GM03348 (cell line): Measurements from ENCODE around the gene ZNF292.
"Not testable (repeated sequence)": the region's sequence is repeated elsewhere in the genome, so short reads cannot be mapped to it uniquely, and the experiment has no call there.

Experiments used
- DNase-seq: peaks from one replicate; pipeline ENCODE4 v3.0.0; 2012; ENCODE audit warnings: low spot score

ZNF292 gene

DNA sequence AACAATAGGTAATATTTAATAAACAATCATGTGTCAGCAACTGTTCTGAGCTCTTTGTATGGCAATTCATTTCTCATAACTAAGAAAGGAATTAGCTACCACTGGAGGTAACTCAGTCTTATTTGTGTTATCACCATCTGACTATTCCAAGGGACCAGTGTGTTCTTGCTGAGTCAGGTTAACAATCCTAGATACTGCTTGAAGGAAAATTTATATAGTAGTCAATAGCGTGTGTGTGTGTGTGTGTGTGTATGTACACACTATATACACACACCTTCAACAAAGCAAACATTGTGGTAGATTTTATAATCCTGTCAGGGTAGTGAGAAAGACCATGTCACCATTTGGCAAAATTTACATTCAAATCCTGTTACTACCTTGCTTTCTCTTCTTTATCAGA, 121.3 kb downstream of the ZNF292 start:
- DNase-seq, result no peak

DNA sequence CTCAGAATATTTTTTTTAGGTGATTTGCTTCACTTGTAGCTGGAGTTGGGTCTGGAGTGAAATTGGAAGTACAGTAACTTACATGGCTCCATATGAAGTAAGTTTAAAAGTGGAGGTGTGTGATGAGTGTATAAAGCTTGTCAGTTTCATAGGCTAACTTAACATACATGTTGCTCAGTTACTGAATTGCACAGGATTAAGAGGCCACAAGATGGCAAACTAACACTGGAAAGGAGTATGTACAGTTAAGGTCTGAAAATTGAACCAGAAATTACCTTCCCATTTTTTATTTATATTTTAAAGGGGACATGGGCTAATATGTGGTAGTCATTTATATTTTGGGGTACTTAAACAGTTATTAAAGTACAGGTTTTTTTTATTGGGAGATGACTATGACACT, 121.8 kb downstream of the ZNF292 start:
- no peak for DNase-seq

DNA sequence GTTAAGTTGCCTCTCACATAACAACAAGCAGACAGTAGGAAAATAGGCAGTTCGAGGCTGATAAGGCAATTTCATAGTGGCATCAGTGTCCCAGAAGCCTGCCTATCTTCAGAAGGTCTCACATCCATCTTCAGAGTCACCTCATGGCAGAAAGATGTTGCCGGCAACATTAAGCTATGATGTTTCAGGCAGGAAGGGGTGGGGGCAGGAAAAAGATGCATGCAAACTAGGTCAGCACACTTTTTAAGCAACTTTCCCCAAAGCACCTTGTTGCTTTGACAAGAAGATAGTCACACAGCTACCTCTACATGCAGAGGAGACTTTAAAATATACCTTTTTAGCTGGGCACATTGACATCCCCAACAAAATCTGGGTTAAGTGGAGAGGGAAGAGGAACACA, 123.8 kb downstream of the ZNF292 start:
- DNase-seq, result no peak

DNA sequence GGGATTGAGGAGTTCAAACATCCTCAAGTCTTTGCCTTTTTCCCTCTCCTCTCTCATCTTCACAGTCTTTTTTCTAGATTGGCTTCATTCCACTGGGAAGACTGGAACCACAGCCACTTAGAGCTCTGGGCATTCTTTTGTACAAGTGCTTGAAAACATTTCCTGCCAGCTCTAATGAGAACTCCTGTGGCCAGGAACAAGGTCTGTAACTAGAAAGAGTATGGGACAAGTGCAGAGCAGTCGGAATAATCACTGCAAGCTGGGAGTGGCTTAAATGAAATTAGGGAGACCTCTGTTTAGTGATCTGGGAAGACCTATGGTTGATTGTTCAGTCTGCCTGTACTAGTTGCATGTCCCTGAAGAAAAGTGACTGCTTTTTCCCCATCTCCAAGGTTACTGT, 126.1 kb downstream of the ZNF292 start:
- DNase-seq, result no peak

DNA sequence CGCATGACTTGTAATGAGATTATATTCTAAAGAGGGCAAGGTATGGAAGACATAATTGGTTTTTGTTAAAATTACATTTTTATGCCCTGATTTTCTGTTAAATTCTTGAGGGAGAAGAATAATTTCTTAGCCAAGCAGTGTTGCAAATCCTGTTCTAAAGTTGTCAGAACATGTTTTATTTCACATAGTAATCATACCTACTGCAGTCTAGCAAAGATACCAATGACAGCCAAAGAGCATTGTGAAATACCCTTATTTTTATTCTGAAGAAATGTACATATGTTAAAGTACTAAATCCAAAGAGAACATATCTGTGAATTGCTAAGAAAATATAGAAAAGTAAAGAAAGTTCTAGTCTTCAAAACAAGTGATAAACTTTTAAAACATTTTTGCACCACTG, 127.4 kb downstream of the ZNF292 start:
- no peak for DNase-seq

DNA sequence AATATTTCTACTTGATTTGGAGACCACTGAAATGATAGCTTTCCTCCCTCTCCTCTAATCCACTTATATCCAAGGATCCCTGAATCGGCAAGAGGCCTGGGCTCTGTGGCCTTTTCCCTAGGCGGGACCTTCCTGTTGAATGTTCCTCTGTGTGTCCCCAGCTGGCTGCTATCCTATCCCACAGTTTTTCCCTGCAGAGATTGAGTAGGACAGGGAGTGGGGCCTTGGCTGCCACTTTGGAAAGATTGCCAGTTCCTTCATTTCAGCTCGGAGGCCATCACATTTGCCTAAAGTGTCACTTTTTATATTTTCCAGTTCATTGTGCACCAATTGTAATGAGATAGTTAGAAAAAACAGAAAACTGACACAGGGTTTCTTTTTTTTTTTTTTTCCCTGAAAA, 128.1 kb downstream of the ZNF292 start:
- no peak for DNase-seq

DNA sequence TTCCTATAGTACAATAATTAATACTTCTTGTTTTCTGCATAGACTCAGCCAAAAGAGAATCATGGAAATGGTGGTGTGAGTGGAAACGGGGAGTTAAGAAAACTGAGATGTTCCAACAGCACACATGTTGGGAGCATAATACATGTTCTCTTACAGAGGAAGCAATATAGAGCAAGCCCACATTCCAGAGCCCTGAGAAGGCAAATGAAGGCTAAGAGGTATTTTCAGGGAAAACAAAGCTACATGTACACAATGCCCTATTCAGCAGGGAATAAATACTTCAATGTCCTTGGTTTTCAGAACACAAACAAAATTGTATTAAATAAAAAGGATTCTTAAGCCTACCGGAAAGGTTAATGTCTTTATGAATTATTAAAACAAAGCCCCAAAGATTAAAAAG, 131.9 kb downstream of the ZNF292 start:
- no peak for DNase-seq

DNA sequence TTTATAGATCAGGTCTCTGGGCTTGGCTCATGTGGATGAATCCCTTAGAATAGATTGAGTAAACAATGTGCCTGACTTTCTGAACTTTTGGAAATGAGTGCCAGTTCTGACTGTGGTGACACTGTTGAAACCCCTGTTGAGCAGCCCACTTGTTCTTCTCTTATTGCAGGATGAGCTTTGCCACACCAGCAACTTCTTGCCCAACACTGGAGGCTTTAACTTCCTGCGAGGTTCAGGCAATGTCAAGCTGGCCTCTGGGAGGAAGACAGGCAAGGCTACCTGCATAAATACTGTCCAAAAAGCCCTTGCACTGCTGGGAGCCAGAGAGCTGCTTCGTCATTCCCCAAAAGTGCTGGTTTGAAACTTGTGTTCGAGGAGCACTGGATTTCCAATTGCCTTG, 134.2 kb downstream of the ZNF292 start:
- no peak for DNase-seq

DNA sequence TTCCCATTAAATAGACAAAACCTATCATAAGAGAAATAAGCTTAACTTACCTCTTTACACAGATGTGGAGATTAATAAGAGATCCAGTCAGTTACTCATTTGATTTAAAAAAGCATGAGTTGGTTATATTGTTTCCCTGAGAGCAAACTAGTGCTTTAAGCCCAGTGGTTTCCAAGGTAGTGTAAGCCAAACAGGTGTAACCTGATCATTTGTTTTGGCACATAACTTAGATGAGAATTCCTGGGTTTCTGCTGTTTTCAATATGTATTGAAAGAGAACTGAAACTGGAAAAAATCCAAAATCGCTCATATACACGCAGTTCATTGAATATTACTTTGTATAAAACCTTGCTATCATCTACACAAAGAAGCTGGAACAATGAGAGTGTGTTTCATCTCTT, 136.5 kb downstream of the ZNF292 start:
- no peak for DNase-seq

DNA sequence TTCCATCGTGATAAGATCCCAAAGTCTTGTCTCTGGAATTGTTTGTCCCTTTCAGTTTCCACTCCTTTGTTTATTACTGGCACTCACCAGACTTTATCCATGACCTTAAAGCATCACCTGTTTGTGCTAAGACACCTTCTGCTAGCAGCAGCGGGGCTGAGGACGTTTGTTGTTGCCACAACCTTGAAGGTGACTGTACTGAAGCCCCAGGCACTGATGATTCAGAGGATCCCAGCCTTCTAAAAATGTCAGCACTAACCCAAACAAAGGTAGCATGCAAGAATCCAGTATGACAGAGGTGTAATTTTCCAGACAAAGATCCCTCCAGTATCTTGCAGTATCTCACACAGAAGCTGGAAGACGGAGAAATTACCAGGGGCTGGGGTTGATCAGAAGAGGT, 138.2 kb downstream of the ZNF292 start:
- DNase-seq, result no peak

DNA sequence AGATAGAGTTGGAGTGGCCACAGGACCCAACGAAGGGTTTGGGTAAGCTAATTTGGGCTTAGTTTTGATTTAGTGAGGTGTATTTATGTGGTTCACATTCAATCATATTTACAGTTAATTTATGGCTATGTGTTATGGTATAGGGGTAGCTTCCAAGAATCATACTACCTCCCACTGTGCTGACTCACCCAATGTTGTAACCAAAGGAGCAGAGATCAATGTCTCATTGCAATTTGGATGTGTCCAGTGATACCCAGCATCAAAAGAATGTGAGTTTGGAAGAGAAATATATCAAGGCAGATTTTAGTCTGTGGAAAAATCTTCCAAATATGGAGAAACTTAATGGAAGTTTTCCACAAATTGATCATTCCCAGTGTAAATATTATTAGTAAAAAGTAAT, 141.8 kb downstream of the ZNF292 start:
- no peak for DNase-seq

DNA sequence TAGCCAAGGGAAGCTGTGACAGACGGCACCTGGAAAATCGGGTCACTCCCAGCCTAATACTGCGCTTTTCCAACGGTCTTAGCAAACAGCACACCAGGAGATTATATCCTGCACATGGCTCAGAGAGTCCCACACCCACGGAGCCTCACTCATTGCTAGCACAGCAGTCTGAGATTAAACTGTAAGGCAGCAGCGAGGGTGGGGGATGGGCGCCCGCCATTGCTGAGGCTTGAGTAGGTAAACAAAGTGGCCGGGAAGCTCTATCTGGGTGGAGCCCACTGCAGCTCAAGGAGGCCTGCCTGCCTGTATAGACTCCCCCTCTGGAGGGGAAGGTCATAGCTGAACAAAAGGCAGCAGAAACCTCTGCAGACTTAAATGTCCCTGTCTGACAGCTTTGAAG, 145.9 kb downstream of the ZNF292 start:
- not testable (repeated sequence) for DNase-seq

DNA sequence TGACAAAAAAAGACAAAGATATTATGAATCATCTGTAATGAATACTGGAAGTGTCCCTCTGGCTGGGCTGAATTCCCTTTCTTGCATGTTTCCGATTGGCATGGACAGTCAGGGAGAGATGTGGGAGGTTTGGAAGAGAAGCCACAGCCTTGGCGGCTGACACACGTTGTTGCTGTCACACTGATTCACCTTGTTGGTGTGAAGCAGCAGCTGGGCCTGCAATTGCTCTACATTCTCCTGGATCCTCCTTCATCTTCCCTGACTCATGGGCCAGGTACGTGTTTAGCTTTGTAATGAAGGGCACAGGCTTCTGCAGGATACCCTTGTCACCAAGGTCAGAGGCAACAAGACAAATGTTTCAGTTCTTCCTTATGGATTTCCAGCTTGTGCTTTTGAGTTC, 153.6 kb downstream of the ZNF292 start:
- DNase-seq, result no peak

DNA sequence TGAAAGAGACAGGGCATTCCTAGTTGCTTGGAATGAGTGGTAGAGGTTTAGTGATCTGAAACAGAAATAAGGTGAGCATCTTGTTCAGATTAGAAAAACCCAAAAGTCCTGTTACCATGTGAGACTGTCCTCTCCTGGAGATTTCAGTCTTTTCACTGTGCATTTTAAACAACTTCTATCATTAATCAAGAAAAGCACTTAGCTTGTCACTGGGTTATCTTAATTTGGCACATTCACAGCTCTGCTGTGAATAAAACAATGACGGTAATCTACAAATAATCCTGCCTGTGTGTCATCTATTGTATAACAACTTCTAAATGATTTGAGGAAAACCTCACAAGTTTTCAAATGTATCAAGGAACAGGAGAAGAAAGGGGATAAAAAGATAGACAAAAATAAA, 157.5 kb downstream of the ZNF292 start:
- no peak for DNase-seq
